HepG2 (cell line): Measurements from ENCODE around the gene MYADML2. TPM values are rescaled to one million over a fixed set of nuclear protein-coding genes. Genes with fewer than 3 reads are reported as not detected.

Experiments used
- ATF5 ChIP-seq: sonication (generic); formaldehyde crosslinking; IDR thresholded peaks from 2 replicates; pipeline ENCODE4 v1.4.0; 2020; ENCODE audit warnings: mild to moderate bottlenecking, low read depth, missing genetic modification reagents
- CEBPB ChIP-seq: IDR thresholded peaks from 2 replicates; pipeline ENCODE4 v1.6.1; 2011; ENCODE audit warnings: low read depth, low read length, improper control_type of control experiment, borderline replicate concordance
- ETS1 ChIP-seq: sonication (generic); formaldehyde crosslinking; IDR thresholded peaks from 2 replicates; pipeline ENCODE4 v1.4.0; 2020; ENCODE audit warnings: missing genetic modification reagents
- KIAA2018 ChIP-seq: sonication (generic); formaldehyde crosslinking; IDR thresholded peaks from 2 replicates; pipeline ENCODE4 v1.5.0; 2020; ENCODE audit warnings: mild to moderate bottlenecking, missing genetic modification reagents, borderline replicate concordance
- MBD4 ChIP-seq: IDR thresholded peaks from 2 replicates; pipeline ENCODE4 v1.6.1; 2012; ENCODE audit warnings: low read length, inconsistent platforms, borderline replicate concordance
- PATZ1 ChIP-seq: sonication (generic); formaldehyde crosslinking; IDR thresholded peaks from 2 replicates; pipeline ENCODE4 v1.4.0; 2020; ENCODE audit warnings: missing genetic modification reagents
- RXRA ChIP-seq: sonication (generic); formaldehyde crosslinking; IDR thresholded peaks from 2 replicates; pipeline ENCODE4 v1.5.1; 2020; ENCODE audit warnings: missing genetic modification reagents
- TEAD2 ChIP-seq: sonication (generic); formaldehyde crosslinking; IDR thresholded peaks from 2 replicates; pipeline ENCODE4 v1.9.0; 2021; ENCODE audit warnings: missing genetic modification reagents
- ZBTB44 ChIP-seq: sonication (generic); formaldehyde crosslinking; IDR thresholded peaks from 2 replicates; pipeline ENCODE4 v1.4.0; 2020; ENCODE audit warnings: missing genetic modification reagents
- ZNF34 ChIP-seq: sonication (generic); formaldehyde crosslinking; IDR thresholded peaks from 2 replicates; pipeline ENCODE4 v1.4.0; 2020; ENCODE audit warnings: mild to moderate bottlenecking, missing genetic modification reagents, borderline replicate concordance
- ZNF770 ChIP-seq: sonication (generic); formaldehyde crosslinking; IDR thresholded peaks from 2 replicates; pipeline ENCODE4 v1.5.0; 2020; ENCODE audit warnings: mild to moderate bottlenecking, missing genetic modification reagents
- polyA plus RNA-seq, 8 experiments: library from polyadenylated mRNA; depleted of rRNA in 3 of 8; stranded (reverse) in 7 of 8; unstranded in 1 of 8; fragments of >200 nt; fragmentation: Illumina TruSeq in 4 of 8; extraction: Trizol in 4 of 8; gene quantifications; 2 replicates each; pipeline versions ENCODE4 v1.2.1 to v1.2.3, GENCODE V29; 2011 to 2016; ENCODE audit warnings: low read depth in 4 of 8, missing spikeins in 1 of 8, mixed read lengths in 1 of 8; ENCODE audit not compliant: insufficient read depth in 1 of 8
- total RNA-seq, 5 experiments: library from RNA; depleted of rRNA; stranded (reverse); fragments of >200 nt; fragmentation: Illumina TruSeq; extraction: Trizol; gene quantifications; 2 replicates each; pipeline ENCODE4 v1.2.3, GENCODE V29; 2016; ENCODE audit warnings: low read depth in 1 of 5

Gene MYADML2
- total and polyA plus RNA-seq, 2 of the 13 experiments (the other 11 are each of a cell fraction or from before 2014, with no cell fraction given) = not detected

GRCh38 chr17:81966343-81967243 lies 19.6 kb upstream of the MYADML2 start (continued):
- TF ChIP-seq MBD4 (no peak), ATF5 (CRISPR knock-in tag) (no peak), TEAD2 (CRISPR knock-in tag) (no peak), ETS1 (CRISPR knock-in tag) (no peak), PATZ1 (peak; percentile 97), ZNF34 (peak; percentile 44; the same call in 1 of the 2 replicates), ZNF770 (CRISPR knock-in tag) (peak; percentile 86), CEBPB (no peak), KIAA2018 (CRISPR knock-in tag) (no peak), ZBTB44 (CRISPR knock-in tag) (peak; percentile 73; the same call in 1 of the 2 replicates), RXRA (CRISPR knock-in tag) (peak; percentile 96)
